GM12874 (cell line): Measurements from ENCODE around the gene IMPACT.

Experiments used
- CTCF ChIP-seq: IDR thresholded peaks from 2 replicates; pipeline ENCODE4 v1.5.1; 2011; ENCODE audit warnings: low read depth, mild to moderate bottlenecking, control low read depth, low read length, moderate library complexity; ENCODE audit not compliant: insufficient read depth

Gene IMPACT

GRCh38 chr18:24421831-24422230 is 4.6 kb upstream of the IMPACT start:
- no peak for TF ChIP-seq CTCF

- no peak for TF ChIP-seq CTCF
Measured at GRCh38 chr18:24426073-24426397, 435 bp upstream of the IMPACT start.

- TF ChIP-seq CTCF: no peak
Measured at GRCh38 chr18:24427484-24427883, 1.0 kb downstream of the IMPACT start.

GRCh38 chr18:24428709-24429108 is 2.2 kb downstream of the IMPACT start:
- no peak for TF ChIP-seq CTCF

GRCh38 chr18:24429188-24429587 is 2.7 kb downstream of the IMPACT start:
- no peak for TF ChIP-seq CTCF

GRCh38 chr18:24432618-24433017 is 6.1 kb downstream of the IMPACT start:
- TF ChIP-seq CTCF: no peak

- TF ChIP-seq CTCF: no peak
Measured at GRCh38 chr18:24436939-24437338, 10.5 kb downstream of the IMPACT start.

GRCh38 chr18:24443870-24444269 is 17.4 kb downstream of the IMPACT start:
- no peak for TF ChIP-seq CTCF
